ENCODE data around the gene ERGIC3.
"Not testable (repeated sequence)": the region's sequence is repeated elsewhere in the genome, so short reads cannot be mapped to it uniquely, and the experiment has no call there.

The ERGIC3 gene

GRCh38 chr20:35544436-35544835 lies 2.6 kb downstream of the ERGIC3 start:
- no peak for ATAC-seq
- no peak for TF ChIP-seq ZFP3 (CRISPR knock-in tag; IDR thresholded peaks at IDR 0.05)
- no peak for TF ChIP-seq CREB5 (CRISPR knock-in tag; IDR thresholded peaks at IDR 0.05; ENCODE audit: low read depth)
- TF ChIP-seq GLIS3 (CRISPR knock-in tag; IDR thresholded peaks at IDR 0.05): no peak
- TF ChIP-seq BACH2 (CRISPR knock-in tag; IDR thresholded peaks at IDR 0.05; ENCODE audit: borderline replicate concordance): no peak

- not testable (repeated sequence) for ATAC-seq
Observed at GRCh38 chr20:35544941-35545340, 3.1 kb downstream of the ERGIC3 start.

GRCh38 chr20:35546127-35546526 lies 4.2 kb downstream of the ERGIC3 start:
- TF ChIP-seq ZNF8 (CRISPR knock-in tag; IDR thresholded peaks at IDR 0.05) (no peak), ZFP30 (CRISPR knock-in tag; IDR thresholded peaks at IDR 0.05) (no peak), CSRNP3 (CRISPR knock-in tag; IDR thresholded peaks at IDR 0.05) (no peak), OSR1 (CRISPR knock-in tag; IDR thresholded peaks at IDR 0.05) (no peak), TOX (CRISPR knock-in tag; IDR thresholded peaks at IDR 0.05; ENCODE audit: borderline replicate concordance) (no peak), TSHZ2 (CRISPR knock-in tag; IDR thresholded peaks at IDR 0.05) (no peak), POU6F1 (CRISPR knock-in tag; IDR thresholded peaks at IDR 0.05; ENCODE audit: borderline replicate concordance, low read depth) (no peak), ZC3H10 (CRISPR knock-in tag; IDR thresholded peaks at IDR 0.05) (no peak), CSDC2 (CRISPR knock-in tag; IDR thresholded peaks at IDR 0.05) (no peak), PPARA (CRISPR knock-in tag; IDR thresholded peaks at IDR 0.05; ENCODE audit: borderline replicate concordance) (no peak), ZNF70 (CRISPR knock-in tag; IDR thresholded peaks at IDR 0.05) (no peak)

GRCh38 chr20:35547329-35547728 lies 5.5 kb downstream of the ERGIC3 start:
- TF ChIP-seq TCF4 (CRISPR knock-in tag; IDR thresholded peaks at IDR 0.05; ENCODE audit: borderline replicate concordance) (no peak), OSR1 (CRISPR knock-in tag; IDR thresholded peaks at IDR 0.05) (no peak), SNAI2 (CRISPR knock-in tag; IDR thresholded peaks at IDR 0.05) (no peak), CREB5 (CRISPR knock-in tag; IDR thresholded peaks at IDR 0.05; ENCODE audit: low read depth) (no peak), RARB (CRISPR knock-in tag; IDR thresholded peaks at IDR 0.05) (no peak), PPARA (CRISPR knock-in tag; IDR thresholded peaks at IDR 0.05; ENCODE audit: borderline replicate concordance) (no peak), ZNF70 (CRISPR knock-in tag; IDR thresholded peaks at IDR 0.05) (no peak), ZNF565 (CRISPR knock-in tag; conservative IDR thresholded peaks at IDR 0.05; ENCODE audit: low read depth) (no peak), ESRRG (CRISPR knock-in tag; IDR thresholded peaks at IDR 0.05) (no peak), ZC3H10 (CRISPR knock-in tag; IDR thresholded peaks at IDR 0.05) (no peak), CSRNP3 (CRISPR knock-in tag; IDR thresholded peaks at IDR 0.05) (no peak), ZFP30 (CRISPR knock-in tag; IDR thresholded peaks at IDR 0.05) (no peak), ZNF8 (CRISPR knock-in tag; IDR thresholded peaks at IDR 0.05) (no peak), ARNTL (CRISPR knock-in tag; IDR thresholded peaks at IDR 0.05; ENCODE audit: borderline replicate concordance, low read depth) (no peak), ZFP3 (CRISPR knock-in tag; IDR thresholded peaks at IDR 0.05) (no peak), POU6F1 (CRISPR knock-in tag; IDR thresholded peaks at IDR 0.05; ENCODE audit: borderline replicate concordance, low read depth) (no peak), ISL1 (CRISPR knock-in tag; IDR thresholded peaks at IDR 0.05) (no peak)
- ATAC-seq: no peak

More at GRCh38 chr20:35546127-35546526, 4.2 kb downstream of the ERGIC3 start:
- ATAC-seq: no peak
